AG08395 (cell line): ENCODE results near the gene ALDOA.

ENCODE experiments used
- DNase-seq: peaks from one replicate; pipeline ENCODE4 v3.0.0; 2012; ENCODE audit warnings: mixed read lengths, low spot score

ALDOA gene

DNA sequence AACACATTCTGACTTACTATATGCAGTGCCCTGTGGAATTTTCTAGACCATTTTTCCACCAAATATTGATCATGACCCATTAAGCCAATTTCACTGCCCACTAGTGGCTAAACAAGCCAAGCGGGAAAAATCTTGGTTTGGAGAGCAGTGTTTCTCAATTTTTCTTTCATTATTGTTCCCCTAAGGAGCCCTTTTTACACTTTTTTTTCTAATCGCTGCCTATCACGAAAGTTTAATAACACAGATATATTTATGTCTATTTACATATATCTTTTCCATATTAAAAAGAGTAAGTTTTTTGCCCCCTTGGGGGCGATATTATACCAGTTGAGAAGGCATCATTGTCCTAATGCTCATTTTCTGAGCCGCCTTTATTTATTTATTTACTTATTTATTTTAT is 23.7 kb upstream of the ALDOA start:
- DNase-seq: peak; percentile 48

DNA sequence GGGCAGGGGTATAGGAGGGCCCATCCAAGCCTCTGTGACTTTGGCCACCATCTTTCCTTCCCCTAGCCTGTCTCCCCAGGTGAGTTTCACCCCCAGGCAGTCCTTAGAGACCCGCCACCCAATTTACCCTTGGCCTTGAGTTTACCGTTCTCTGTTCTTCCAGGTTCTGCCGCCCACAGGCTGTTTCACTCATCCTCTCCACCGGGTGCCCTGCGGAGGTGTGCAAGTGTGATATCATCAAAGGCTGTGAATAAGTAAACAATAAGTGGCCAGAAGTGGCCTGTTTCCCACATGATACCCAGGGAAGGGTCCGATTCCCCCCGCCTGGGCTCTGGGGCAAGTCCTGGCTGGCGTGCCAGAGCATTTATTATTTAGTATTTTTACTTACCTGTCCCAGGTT is 19.4 kb upstream of the ALDOA start:
- no peak for DNase-seq

DNA sequence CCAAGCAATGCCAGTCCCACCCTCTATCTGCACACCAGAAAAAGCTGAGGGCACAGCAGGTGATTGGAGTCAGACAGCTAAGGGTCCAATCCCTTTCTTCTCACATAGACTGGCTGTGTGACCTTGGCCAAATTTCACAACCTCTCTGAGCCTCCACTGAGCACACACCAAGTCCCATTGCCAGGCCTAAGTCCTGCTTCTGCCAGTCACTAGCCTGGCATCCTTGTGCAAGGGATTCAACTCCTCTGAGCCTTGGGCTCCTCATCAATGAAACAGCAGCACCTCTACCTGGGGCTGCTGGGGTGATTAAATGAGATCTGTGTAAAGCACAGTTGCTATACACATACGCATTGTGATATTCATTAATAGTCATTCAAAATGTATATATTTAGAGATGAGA is 19.0 kb upstream of the ALDOA start:
- no peak for DNase-seq

DNA sequence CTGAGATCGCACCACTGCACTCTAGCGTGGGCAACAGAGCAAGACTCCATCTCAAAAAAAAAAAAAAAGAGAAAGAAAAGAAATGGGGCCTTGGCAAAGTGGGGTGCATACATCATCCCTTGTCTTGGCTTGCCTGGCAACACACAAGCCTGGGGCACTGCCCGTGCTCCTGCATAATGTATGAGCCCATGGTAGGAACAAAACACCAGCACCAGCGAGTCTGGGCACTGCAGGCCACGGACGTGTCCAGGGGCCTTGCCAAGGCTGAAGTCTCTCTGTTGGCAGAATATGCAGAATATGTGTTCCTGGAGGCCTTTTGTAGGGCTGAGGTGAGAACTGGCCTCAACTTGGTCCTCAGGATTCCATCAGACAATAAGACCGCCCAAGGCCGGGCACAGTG is 15.7 kb upstream of the ALDOA start:
- no peak for DNase-seq

DNA sequence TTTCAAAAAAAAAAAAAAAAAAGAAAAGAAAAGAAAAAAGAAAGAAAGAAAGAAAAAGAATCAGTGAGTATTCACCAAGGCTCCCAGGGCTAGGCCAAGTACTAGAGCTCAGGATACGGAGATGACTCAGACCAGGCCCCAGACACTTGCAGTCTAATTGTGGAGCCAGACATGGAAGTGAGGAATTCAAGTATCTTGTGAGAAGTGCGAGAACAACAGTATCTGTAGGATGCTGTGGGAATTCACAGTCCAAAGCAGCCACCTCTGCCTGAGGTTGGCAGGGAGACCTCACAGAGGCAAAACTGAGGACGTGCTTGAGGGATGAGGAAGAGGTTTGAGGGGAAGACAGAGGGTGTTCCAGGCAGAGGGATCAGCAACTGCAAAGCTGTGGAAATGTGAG is 14.0 kb upstream of the ALDOA start:
- peak; percentile 84 for DNase-seq

DNA sequence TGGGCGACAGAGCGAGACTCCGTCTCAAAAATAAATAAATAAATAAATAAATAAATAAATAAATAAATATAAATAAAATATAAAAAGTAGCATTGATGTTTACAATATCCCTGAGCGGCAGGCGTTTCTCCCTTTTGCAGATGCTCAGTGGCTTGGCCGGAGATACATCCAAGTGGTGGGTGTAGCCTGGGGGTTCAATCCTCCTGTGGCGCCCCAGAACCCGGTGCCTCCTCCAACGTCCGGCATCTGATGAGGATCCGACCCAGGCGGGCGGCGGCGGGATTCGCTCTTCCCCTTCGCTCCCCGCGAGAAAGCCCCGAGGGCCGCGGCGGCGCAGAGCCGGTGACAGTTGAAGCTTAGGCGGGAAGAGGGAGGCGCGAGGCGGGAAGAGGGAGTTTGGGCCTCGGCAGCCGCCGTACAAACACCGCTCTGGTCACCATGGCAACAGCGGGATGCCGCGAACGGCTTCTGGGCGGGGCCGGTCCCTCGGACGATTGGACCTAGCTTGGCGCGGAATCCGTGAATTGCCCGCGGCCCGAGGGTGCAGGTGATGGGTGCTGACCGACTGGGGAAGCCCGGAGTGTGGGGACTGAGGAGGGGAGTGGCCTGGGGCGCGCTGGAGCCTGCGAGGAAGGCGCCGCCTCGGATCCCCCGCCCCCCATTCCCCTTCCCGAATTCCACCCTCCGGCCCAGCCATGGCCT is 12.7 kb upstream of the ALDOA start:
- peak; percentile 97 for DNase-seq

DNA sequence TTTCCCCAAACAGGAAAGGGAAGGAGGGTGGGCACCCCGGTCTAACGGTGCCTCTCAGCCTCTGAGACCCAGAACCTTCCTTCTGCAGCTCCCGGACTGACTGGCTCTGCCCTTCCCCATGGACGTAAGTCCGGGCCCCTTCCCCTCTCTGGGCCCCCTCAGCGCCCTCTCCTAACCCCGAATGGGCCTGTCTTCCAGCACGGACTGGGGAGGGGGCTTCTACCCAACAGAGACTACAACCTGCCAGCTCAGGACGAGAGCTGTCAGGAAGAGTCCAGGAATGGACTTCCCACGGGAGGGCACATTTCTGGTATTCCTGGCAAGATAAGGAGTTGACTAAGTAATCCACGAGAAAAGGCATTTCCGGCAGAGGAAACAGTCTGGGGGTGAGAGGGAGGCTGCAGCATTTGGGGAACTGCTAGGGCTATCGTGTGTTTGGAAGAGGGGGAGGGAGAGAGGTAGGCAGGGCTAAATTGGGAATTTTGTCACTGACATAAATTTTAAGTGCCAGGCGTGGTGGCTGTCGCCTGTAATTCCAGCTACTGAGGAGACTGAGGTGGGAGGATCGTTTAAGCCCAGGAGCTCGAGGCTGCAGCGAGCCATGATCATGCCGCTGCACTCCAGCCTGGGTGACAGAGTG is 12.1 kb upstream of the ALDOA start:
- DNase-seq: peak; percentile 62

DNA sequence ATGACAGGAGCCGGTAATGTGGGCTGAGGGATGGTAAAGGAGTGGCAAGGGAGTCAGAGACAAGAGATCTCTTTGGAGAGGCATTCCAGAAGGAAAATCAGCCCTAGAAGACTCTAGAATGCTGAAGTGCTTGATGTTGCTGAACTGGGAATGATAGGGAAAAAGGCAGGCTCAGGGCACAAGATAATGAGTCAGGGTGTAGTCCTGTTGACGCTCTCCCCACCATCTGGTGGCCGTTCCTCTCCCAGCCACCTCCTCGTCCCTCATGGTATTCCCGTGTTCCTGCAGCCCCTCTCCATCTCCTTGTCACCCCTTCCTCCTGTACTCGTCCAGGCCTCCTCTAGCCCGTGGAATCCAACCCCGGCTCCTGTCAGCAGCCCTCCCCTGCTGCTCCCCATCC is 11.1 kb upstream of the ALDOA start:
- DNase-seq: no peak

DNA sequence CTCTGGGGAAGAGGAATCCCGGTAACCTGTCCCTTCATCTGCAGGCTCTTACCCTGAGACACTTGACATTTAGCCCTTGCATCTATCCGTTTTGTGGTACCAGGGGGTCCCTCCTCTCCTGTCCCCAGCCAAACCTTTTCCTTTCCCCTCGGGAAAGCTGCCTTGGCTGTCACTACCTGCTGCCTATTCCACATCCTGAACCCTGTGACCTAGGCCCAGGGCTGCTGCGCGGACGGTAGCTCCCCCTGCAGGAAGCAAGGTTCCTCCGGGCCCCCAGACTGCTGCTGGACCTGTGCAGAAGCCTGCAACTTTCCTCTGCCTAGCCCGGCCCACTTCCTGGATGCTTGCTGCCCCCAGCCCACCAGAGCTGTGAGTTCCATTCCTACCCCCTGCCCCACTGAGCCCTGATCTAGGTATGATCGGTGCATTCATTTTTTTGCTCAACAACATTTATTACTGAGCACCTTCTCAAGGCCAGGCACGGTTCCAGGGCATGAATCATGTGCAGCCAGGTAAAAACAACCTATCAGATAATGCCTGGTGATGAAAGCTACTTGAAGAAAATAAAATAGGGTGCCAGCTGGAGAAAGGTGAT is 10.5 kb upstream of the ALDOA start:
- no peak for DNase-seq

DNA sequence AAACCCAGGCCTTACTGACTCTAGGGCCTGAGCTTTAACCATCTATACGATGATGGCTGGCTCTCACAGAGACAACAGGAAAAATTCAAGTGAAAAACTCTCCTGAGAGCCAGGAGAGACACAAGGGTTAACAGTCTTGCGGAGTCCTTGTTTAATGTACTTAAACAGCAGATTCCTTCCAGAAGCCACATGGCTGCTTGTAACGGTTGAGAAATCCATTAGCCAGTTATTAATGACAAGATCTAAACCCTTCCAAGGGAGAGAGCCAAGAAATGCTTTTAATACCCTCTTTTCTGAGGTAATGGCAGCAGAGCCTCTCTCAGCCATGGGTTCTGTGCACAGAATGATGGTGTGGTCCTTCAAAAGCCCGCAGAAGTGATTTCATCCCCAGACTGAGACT is 5.2 kb upstream of the ALDOA start:
- no peak for DNase-seq

DNA sequence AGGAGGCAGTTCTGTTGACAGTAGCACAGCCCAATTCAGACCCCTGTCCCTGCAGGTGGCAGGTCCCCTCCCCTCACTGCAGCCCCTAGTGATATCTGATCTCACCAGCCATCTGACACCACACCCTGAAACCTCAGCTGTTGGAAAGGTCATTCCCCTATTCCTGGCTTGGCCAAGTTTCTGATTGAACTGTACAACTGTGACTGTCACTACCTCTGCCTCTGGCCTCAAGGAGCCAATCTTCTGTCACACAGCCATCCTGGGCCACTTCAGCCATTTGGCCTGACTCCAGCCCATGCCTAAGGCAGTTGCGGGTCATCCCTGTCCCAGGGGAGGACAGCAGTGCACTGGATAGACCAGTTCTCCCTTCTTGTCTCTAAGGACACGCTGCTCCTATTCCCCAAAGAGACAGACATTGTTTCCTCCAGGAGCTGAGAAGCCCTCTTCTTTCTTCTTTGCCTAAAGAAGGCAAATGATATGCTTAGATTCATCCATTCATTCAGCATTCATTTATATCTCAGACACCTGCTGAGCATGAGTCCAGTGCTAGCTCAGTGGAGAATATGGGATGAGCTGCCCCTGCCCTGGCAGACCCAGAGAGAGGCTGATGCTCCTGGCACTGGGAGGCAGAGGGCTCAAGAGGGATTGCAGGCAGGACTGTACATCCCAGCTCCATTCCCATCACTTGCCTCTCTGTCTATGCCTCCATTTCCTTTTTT is 4.6 kb upstream of the ALDOA start:
- DNase-seq: no peak

DNA sequence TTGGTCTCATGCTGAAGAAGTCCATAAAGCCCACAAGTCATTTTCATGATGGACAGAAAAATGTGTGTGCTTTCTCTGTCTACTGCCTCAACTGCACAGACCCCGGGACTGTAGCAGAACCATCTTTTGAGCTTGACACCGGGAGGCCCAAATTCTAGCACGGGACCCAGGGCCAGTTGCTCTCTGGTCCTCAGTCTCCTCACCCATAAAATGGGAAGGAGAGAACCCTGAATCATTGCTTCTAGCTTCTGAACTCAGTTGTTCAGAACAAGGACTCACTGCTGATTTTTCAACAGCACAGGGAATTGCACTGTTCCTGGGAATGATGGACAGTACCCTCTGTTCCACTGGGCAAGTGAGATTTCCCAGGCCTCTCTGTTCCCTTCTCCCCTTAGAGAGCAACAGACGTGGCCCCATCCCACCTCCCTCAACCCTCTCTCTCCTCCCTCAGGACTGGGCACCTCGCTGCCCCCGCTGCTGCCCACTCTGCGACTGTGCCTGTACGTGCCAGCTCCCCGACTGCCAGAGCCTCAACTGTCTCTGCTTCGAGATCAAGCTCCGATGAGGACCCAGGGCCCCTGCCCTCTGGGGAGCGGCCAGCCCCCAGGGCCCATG is 2.2 kb upstream of the ALDOA start:
- DNase-seq: no peak

DNA sequence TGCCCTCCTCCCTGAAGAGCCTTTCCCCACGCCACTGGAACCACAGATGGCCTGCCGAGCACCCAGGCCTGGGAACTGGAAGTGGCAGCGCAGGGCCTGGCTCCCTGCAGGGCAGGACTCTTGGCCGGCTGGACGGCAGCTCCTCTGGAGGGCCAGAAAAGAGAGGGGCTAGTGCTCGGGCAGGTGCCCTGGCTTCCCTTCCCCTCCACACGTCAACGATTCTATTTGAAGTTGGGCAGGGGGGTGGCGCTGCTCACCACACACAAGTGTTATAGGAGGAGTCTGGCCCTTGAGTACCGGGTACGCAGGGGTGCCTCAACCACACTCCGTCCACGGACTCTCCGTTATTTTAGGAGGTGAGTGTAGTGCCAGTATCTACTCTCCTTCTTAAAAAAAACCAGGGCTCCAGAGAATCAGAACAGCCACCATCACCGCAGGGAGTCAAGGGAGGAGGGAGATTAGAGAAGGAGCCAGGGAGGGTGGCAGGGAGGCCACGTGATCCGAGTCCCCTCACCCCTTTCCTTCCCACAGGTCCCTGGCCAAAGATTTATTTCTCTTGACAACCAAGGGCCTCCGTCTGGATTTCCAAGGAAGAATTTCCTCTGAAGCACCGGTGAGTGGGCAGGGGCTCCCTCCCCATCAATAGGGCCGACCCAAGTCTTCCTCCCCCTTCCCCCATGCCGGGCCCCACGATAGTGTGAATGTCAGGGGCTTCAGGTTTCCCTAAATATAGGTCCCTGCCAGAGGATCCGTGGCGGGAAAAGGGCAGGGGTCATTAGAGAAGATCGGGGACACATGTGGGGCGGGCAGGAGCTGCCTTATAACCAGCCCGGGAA is 1.4 kb upstream of the ALDOA start:
- no peak for DNase-seq

DNA sequence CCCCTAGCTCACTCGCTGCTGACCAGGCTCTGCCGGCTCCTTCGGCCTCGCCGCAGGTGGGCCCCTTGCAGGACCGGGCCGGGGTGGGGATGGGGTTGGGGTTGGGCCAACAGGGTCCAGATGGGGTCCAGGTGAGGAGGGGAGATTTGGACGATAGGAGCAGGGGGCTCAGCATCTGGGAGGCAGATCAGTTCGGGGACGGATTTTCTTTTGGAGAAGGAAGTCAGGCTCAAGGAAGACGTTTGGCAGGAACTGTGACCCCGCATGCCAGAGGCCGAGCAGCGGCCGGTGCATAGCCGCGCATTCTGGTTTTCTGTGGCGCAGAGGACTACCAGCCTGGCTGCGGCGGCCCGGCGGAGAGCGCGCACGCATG is 845 bp upstream of the ALDOA start:
- no peak for DNase-seq

DNA sequence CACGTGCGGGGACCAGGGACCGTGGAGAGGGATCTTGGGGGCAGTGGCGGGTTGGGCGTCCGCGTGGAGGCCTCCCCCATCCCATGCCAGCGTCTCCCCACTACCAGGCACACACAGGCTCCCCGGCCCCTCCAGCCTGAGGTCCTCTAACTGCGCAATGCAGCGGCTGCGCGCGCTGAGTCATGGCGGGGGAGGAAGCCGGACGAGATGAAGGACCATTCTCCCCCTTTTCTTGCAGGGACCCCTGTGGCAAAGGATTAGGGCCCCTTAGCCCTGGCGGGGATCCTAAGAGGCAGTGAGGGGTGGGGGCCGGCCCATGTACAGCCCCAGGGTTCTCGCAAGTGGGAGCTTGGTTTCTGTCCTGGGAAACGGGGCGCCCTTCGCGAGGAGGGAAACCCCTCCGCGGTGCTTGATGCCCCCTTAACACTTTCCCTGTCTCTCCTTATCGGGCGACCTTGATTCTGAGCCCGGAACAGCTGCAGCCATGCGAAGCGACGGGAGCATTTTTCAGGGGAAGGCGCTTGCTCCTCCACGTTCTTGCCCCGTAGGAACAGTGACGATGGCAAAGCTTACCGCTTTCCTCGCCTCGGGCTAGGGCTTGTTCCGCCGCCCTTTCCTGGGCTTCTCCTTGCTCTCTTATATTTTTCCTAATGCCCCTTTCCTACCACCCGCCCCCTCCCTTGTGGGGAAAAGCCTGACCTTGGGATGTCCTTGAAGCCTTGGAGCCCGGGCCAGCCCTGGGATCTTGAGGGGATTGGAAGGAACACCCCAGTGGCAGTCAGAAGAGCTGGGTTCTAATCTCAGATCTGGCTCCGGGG is 592 bp downstream of the ALDOA start:
- DNase-seq: peak; percentile 52

DNA sequence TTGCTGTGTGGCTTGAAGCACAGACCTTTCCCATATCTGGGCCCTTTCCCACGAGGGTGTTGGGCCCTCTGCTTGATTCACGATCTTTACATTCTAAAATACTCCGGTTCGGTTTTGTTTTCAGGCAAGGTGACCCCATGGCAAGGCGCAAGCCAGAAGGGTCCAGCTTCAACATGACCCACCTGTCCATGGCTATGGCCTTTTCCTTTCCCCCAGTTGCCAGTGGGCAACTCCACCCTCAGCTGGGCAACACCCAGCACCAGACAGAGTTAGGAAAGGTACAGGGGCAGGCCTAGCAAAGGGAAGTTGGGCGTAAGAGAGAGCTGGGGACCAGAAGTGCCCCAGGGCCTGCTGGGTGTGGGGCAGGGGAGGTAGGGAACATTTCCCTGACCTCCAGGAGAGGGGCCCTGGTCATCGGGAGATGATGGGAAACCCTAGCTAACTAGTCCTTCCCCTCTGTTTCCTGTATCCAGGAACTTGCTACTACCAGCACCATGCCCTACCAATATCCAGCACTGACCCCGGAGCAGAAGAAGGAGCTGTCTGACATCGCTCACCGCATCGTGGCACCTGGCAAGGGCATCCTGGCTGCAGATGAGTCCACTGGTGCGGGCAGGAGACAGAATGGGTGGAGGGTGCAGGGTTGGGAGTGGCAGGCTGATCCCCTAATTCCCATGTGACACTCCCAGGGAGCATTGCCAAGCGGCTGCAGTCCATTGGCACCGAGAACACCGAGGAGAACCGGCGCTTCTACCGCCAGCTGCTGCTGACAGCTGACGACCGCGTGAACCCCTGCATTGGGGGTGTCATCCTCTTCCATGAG is 1.4 kb downstream of the ALDOA start:
- no peak for DNase-seq

DNA sequence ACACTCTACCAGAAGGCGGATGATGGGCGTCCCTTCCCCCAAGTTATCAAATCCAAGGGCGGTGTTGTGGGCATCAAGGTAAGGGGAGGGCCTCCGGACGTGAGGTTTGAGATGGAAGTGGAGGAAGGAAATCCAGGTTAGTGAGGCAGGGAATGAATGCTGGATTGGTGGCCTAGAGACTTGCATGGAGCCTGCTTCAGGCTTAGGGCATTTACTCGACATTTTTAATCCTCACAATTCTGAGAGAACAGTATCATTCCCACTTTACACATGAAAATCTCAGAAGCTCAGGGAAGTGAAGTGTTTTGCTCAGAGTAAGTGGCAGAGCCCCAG is 2.0 kb downstream of the ALDOA start:
- no peak for DNase-seq

DNA sequence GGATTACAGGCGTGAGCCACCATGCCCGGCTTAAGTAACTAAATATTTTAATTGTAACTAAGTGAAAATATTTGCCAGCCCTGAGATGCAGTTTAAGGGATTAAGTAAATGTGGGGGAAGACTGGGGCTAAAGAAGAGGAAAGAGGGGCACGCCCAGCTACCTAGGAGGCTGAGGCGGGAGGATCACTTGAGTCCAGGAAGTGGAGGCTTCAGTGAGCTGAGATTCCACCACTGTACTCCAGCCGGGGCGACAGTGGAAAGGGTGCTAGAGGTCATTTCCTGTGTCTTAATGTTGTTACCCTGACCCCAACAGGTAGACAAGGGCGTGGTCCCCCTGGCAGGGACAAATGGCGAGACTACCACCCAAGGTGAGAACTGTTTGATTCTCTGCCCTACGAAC is 2.8 kb downstream of the ALDOA start:
- no peak for DNase-seq

DNA sequence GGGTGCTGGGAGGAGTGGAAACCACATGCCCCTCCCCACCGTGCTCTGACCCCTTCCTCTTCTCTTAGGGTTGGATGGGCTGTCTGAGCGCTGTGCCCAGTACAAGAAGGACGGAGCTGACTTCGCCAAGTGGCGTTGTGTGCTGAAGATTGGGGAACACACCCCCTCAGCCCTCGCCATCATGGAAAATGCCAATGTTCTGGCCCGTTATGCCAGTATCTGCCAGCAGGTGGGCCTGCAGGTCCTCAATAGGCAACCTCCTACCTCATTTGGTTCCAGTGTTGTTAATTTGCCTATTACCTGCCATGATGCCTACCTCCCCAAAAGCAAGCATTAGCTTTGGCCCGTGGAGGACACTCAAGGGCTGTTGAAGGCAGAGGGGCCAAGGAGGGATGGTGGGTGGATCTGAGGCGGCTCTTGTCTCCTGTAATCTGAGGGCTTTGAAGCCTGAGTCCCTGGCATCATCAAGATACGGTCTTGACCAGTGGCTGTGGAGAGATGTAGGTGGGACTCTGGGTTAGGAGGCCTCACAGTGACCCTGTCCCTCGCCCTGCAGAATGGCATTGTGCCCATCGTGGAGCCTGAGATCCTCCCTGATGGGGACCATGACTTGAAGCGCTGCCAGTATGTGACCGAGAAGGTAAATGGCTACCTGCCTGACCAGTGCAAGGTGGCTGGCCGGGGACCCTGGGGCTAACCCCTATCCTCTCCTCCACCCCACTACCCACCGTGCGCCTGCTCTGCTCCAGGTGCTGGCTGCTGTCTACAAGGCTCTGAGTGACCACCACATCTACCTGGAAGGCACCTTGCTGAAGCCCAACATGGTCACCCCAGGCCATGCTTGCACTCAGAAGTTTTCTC is 3.4 kb downstream of the ALDOA start:
- no peak for DNase-seq
